Measurements from ENCODE around the gene ELOVL6.
"Not testable (repeated sequence)": the region's sequence is repeated elsewhere in the genome, so short reads cannot be mapped to it uniquely, and the experiment has no call there.

The ELOVL6 gene

DNA sequence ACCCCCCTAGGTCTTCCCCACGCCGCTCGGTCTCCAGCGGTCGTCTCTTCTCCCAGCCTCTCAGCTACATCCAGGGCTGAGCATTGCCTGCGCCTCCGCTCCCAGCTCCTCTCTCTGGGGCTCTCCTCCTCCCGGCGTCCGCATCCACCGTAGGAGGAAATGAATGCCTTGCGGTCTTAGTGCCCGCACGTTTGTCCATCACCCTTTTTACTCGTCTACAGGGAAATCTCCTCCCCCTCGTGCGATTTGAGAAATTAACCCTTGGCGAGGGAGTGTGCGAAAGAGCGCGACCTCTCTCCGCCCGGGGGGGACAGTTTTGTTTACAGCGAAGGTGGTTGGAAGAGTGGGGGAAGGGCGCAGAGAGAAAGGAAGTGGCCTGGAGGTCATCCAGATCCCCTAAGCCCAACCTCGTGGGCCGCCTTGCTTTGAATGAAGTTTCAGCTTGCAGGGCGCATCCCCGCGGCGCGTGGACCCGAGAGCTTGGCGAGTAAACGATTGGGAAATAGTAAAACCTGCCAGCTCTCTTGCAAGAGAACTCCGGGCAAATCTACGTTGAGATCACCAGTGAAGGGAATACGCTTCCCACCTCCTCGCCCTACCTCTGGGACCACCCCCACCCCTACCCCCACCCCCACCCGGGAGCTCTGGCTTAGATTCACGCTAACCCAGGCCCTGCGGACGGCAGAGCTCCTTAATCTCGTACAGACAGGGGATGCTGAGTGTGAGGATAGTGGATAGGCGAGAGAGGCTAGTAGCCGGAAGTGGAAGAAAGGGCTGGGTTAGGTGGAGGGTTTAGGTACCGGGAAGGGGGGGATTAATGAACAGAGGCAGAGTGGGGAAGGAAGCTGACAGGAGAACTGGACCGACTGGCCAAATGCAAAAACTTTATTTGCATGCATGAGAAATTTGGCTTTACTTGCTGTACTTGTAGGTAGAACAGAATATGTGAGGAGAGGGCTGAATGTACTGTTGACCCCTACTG lies at the start of gene ELOVL6:
TSS of gene ELOVL6 (minus strand) at position 181 of the 982 bp plus-strand sequence. CDS start 280 bp downstream, outside the sequence.
- Mint-ChIP-seq H3K27ac (peak within 1 kb of the TSS; percentile 99), H3K4me1 (ENCODE audit: low read depth) (peaks cover 32% of the 10 kb centered on the region), H3K9me3 (no peaks in the 10 kb centered on the region), H3K36me3 (ENCODE audit: low read depth) (peaks cover 6% of the 10 kb centered on the region), H3K4me3 (peak within 1 kb of the TSS; percentile 96), H3K27me3 (no peaks in the 10 kb centered on the region)

DNA sequence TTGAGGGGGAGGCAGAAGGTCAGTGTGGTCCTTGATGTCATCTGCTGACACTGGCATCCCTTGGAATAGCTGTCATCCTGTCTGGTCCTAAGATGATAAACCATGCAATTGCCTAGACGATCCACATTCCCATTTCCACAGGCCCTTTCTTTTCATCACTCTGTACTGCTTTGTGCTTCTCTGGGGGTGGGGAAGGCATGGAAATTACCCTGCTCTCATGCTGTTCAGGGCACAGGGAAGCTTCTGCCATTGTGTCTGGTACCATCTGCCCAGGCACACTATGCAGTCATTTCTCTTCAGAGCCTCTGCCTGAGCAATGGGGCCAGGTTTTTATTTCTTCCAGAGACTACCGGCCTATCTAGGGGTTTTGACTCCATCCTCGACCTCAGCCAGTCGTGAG lies 49.7 kb upstream of the ELOVL6 start:
- Mint-ChIP-seq H3K27ac (no peak overlapping the region), H3K4me3 (no peak overlapping the region), H3K36me3 (ENCODE audit: low read depth) (no peaks in the 10 kb centered on the region), H3K9me3 (no peaks in the 10 kb centered on the region), H3K27me3 (peaks cover 11% of the 10 kb centered on the region), H3K4me1 (ENCODE audit: low read depth) (no peaks in the 10 kb centered on the region)

- H3K36me3 Mint-ChIP-seq (ENCODE audit: low read depth) = no peaks in the 10 kb centered on the region
- H3K27ac Mint-ChIP-seq = no peak overlapping the region
- peaks cover 11% of the 10 kb centered on the region for H3K27me3 Mint-ChIP-seq
- H3K4me3 Mint-ChIP-seq = no peak overlapping the region
- H3K9me3 Mint-ChIP-seq = no peaks in the 10 kb centered on the region
- no peaks in the 10 kb centered on the region for H3K4me1 Mint-ChIP-seq (ENCODE audit: low read depth)
These were observed 49.2 kb upstream of the ELOVL6 start for GRCh38 chr4:110247591-110247990.

GRCh38 chr4:110245577-110245976 lies 47.2 kb upstream of the ELOVL6 start:
- Mint-ChIP-seq H3K4me3 (no peak overlapping the region), H3K27ac (no peak overlapping the region), H3K27me3 (peaks cover 9% of the 10 kb centered on the region), H3K9me3 (no peaks in the 10 kb centered on the region), H3K4me1 (ENCODE audit: low read depth) (no peaks in the 10 kb centered on the region), H3K36me3 (ENCODE audit: low read depth) (no peaks in the 10 kb centered on the region)

DNA sequence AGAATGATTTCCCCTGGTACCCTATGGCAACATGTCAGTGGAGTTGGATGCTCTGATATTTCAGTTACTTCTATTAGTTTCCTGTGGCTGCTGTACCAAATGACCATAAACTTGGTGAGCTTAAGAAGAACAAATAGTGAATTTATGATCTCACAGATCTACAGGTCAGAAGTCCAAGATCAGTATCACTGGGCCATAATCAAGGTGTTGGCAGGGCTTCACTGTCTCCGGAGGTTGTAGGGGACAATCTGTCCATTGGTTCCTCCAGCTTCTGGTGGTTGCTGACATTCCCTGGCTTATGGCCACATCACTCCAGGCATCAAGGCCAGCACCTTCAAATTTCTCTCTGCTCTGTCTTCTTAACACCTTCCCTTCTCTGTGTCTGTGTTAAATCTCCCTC lies 37.9 kb upstream of the ELOVL6 start:
- Mint-ChIP-seq H3K4me3 (no peak overlapping the region), H3K9me3 (peaks cover 4% of the 10 kb centered on the region), H3K4me1 (ENCODE audit: low read depth) (no peaks in the 10 kb centered on the region), H3K27ac (no peak overlapping the region), H3K27me3 (peaks cover 10% of the 10 kb centered on the region), H3K36me3 (ENCODE audit: low read depth) (no peaks in the 10 kb centered on the region)

- H3K9me3 Mint-ChIP-seq; H3K36me3 Mint-ChIP-seq (ENCODE audit: low read depth): not testable (repeated sequence)
These were observed 35.2 kb upstream of the ELOVL6 start for GRCh38 chr4:110233581-110233980.

DNA sequence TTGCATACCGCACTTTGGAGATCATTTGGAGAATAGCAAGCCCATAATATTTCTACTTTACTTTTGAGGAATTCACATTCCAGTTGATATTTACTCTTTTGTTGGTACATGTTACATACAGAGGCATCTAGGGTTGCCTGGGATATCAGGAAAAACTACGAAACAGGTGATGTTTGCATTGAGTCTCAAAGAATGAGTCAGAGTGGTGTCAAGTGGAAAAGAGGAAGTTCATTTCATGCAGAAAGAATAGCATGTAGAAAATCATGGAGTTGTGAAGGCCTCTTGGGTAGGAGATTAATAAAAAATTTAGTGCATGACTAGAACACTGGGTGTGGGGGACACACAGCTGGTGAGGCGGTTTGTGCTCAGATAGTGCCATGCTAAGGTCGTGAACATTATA lies 33.5 kb upstream of the ELOVL6 start:
- no peaks in the 10 kb centered on the region for H3K36me3 Mint-ChIP-seq (ENCODE audit: low read depth)
- H3K9me3 Mint-ChIP-seq = peaks cover 4% of the 10 kb centered on the region
- no peak overlapping the region for H3K27ac Mint-ChIP-seq
- H3K4me3 Mint-ChIP-seq = no peak overlapping the region
- H3K4me1 Mint-ChIP-seq (ENCODE audit: low read depth) = no peaks in the 10 kb centered on the region
- H3K27me3 Mint-ChIP-seq = peaks cover 7% of the 10 kb centered on the region

More at GRCh38 chr4:110233581-110233980, 35.2 kb upstream of the ELOVL6 start:
- H3K4me1 Mint-ChIP-seq (ENCODE audit: low read depth); H3K27ac Mint-ChIP-seq; H3K4me3 Mint-ChIP-seq; H3K27me3 Mint-ChIP-seq: not testable (repeated sequence)

DNA sequence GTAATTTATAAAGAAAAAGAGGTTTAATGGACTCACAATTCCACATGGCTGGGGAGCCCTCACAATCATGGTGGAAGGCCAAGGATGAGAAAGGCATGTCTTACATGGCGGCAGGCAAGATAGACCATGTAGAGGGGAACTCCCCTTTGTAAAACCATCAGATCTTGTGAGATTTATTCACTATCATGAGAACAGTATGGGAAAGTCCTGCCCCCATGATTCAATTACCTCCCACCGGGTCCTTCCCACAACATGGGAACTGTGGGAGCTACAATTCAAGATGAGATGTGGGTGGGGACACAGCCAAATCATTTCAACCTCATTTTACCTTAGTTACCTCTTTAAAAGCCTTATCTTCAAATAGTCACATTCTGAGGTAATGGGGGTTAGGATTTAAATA lies 30.9 kb upstream of the ELOVL6 start:
- Mint-ChIP-seq H3K4me3 (no peak overlapping the region), H3K27ac (no peak overlapping the region), H3K36me3 (ENCODE audit: low read depth) (no peaks in the 10 kb centered on the region), H3K9me3 (peaks cover 4% of the 10 kb centered on the region), H3K27me3 (no peaks in the 10 kb centered on the region), H3K4me1 (ENCODE audit: low read depth) (no peaks in the 10 kb centered on the region)

DNA sequence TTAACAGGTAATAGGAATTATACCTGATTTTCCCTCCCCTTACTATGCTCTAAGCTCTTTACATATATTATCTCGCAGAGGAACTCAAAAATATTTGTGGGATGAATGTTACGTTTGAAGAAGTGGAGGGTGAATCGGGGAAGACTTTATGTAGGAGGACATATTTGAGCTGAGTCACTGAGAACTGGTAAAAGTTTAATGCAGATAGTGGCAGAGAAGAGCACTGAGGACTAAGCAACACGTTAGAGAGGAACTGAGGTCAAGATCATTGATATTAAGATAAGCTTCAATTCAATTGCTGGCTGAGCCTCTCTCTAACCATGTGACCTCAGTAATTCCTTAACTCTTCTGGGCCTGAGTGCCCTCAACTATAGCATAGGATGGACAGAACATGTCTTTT lies 26.4 kb upstream of the ELOVL6 start:
- H3K27me3 Mint-ChIP-seq = no peaks in the 10 kb centered on the region
- no peaks in the 10 kb centered on the region for H3K36me3 Mint-ChIP-seq (ENCODE audit: low read depth)
- no peaks in the 10 kb centered on the region for H3K4me1 Mint-ChIP-seq (ENCODE audit: low read depth)
- H3K27ac Mint-ChIP-seq = no peak overlapping the region
- no peak overlapping the region for H3K4me3 Mint-ChIP-seq
- H3K9me3 Mint-ChIP-seq = no peaks in the 10 kb centered on the region

GRCh38 chr4:110224142-110224541 lies 25.7 kb upstream of the ELOVL6 start:
- Mint-ChIP-seq H3K4me1 (ENCODE audit: low read depth) (no peaks in the 10 kb centered on the region), H3K9me3 (peaks cover 5% of the 10 kb centered on the region), H3K36me3 (ENCODE audit: low read depth) (no peaks in the 10 kb centered on the region), H3K27me3 (no peaks in the 10 kb centered on the region), H3K27ac (no peak overlapping the region), H3K4me3 (no peak overlapping the region)

- H3K27me3 Mint-ChIP-seq; H3K36me3 Mint-ChIP-seq (ENCODE audit: low read depth); H3K4me1 Mint-ChIP-seq (ENCODE audit: low read depth); H3K4me3 Mint-ChIP-seq; H3K27ac Mint-ChIP-seq: not testable (repeated sequence)
- H3K9me3 Mint-ChIP-seq = peaks cover 11% of the 10 kb centered on the region
These were observed 20.5 kb upstream of the ELOVL6 start for GRCh38 chr4:110218935-110219334.

GRCh38 chr4:110217181-110217580 lies 18.8 kb upstream of the ELOVL6 start:
- not testable (repeated sequence) for H3K4me1 Mint-ChIP-seq (ENCODE audit: low read depth); H3K27me3 Mint-ChIP-seq; H3K4me3 Mint-ChIP-seq; H3K36me3 Mint-ChIP-seq (ENCODE audit: low read depth); H3K27ac Mint-ChIP-seq
- peaks cover 11% of the 10 kb centered on the region for H3K9me3 Mint-ChIP-seq

- no peak overlapping the region for H3K27ac Mint-ChIP-seq
- H3K9me3 Mint-ChIP-seq = peaks cover 11% of the 10 kb centered on the region
- H3K4me1 Mint-ChIP-seq (ENCODE audit: low read depth) = peaks cover 2% of the 10 kb centered on the region
- H3K4me3 Mint-ChIP-seq = no peak overlapping the region
- no peaks in the 10 kb centered on the region for H3K36me3 Mint-ChIP-seq (ENCODE audit: low read depth)
- peaks cover 7% of the 10 kb centered on the region for H3K27me3 Mint-ChIP-seq
These were observed 17.7 kb upstream of the ELOVL6 start for GRCh38 chr4:110216129-110216528.

DNA sequence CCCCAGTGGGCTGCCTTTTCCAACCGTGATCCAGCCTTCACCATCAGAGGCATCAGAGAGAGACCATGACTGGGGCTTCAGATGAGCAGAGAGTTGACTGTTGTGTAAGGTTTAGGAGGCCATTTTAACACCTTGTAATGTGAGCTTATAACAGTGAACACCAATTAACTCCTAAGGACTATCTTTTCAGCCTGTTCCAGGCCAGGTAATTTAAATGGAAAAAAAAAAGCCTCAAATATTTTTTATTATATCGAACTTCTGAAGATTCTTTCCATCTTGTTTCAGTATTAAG lies 13.3 kb upstream of the ELOVL6 start:
- H3K36me3 Mint-ChIP-seq (ENCODE audit: low read depth) = no peaks in the 10 kb centered on the region
- no peak overlapping the region for H3K27ac Mint-ChIP-seq
- H3K9me3 Mint-ChIP-seq = no peaks in the 10 kb centered on the region
- peaks cover 2% of the 10 kb centered on the region for H3K4me1 Mint-ChIP-seq (ENCODE audit: low read depth)
- H3K27me3 Mint-ChIP-seq = peaks cover 4% of the 10 kb centered on the region
- H3K4me3 Mint-ChIP-seq = no peak overlapping the region

- Mint-ChIP-seq H3K4me1 (ENCODE audit: low read depth) (peaks cover 2% of the 10 kb centered on the region), H3K36me3 (ENCODE audit: low read depth) (no peaks in the 10 kb centered on the region), H3K9me3 (no peaks in the 10 kb centered on the region), H3K27me3 (no peaks in the 10 kb centered on the region), H3K27ac (no peak overlapping the region), H3K4me3 (no peak overlapping the region)
These were observed 12.8 kb upstream of the ELOVL6 start for GRCh38 chr4:110211007-110211769.

Data from stimulated activated naive CD8-positive, alpha-beta T cell treated with anti-CD3 and anti-CD28 coated beads, Interleukin-15, Interleukin-2, amounts not matched to agents 100 ng/mL and 50 ng/mL, for 24 hours (primary cell).